HEK293T (cell line): ENCODE results near the gene DOK6.

ENCODE experiments used
- FOXM1 ChIP-seq: fragments of 450-650 bp; IDR thresholded peaks from 2 replicates; pipeline ENCODE4 v1.6.1; 2017; ENCODE audit warnings: mild to moderate bottlenecking, borderline replicate concordance
- SP1 ChIP-seq: fragments of 450-650 bp; IDR thresholded peaks from 2 replicates; pipeline ENCODE4 v1.6.1; 2017

GRCh38 chr18:69559604-69560003, 158.9 kb downstream of the DOK6 start:
- TF ChIP-seq FOXM1 = no peak
- TF ChIP-seq SP1 = no peak
